ENCODE results near the gene SLC22A13.

DNA sequence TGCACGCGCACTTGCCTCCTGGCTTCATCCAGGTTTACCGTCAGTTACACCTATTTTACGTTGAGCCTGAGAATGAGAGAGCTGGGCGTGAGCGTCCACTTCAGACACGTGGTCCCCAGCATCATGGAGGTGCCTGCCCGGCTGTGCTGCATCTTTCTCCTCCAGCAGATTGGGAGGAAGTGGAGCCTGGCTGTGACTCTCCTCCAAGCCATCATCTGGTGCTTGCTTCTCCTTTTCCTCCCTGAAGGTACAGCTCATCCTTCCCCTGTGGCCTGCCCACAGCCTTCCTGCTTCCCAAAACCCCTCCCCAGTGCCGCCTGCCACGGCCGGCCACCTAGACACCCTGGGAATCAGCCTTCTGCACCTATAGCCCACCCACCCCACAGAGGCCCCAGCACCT lies 48.1 kb downstream of the SLC22A13 start:
- TF ChIP-seq CTCFL (IDR thresholded peaks at IDR 0.05; ENCODE audit: borderline replicate concordance, insufficient read depth, low read depth, low read length, poor library complexity, severe bottlenecking), result no peak
- TF ChIP-seq ZNF280B (CRISPR knock-in tag; IDR thresholded peaks at IDR 0.05), result no peak
- no peak for TF ChIP-seq NFIC (IDR thresholded peaks at IDR 0.05)
- TF ChIP-seq EZH2 (IDR thresholded peaks at IDR 0.05; ENCODE audit: borderline replicate concordance, low read depth, low read length), result no peak
- TF ChIP-seq CTCF (IDR thresholded peaks at IDR 0.05 in 2 of 3, conservative IDR thresholded peaks at IDR 0.05 in 1 of 3; ENCODE audit: insufficient read depth in 2 of 3, low read depth in 1 of 3, low read length in 3 of 3), result no peak
- no peak for TF ChIP-seq POLR2G (IDR thresholded peaks at IDR 0.05; ENCODE audit: low read depth, low read length)
- TF ChIP-seq, protein P1, sequence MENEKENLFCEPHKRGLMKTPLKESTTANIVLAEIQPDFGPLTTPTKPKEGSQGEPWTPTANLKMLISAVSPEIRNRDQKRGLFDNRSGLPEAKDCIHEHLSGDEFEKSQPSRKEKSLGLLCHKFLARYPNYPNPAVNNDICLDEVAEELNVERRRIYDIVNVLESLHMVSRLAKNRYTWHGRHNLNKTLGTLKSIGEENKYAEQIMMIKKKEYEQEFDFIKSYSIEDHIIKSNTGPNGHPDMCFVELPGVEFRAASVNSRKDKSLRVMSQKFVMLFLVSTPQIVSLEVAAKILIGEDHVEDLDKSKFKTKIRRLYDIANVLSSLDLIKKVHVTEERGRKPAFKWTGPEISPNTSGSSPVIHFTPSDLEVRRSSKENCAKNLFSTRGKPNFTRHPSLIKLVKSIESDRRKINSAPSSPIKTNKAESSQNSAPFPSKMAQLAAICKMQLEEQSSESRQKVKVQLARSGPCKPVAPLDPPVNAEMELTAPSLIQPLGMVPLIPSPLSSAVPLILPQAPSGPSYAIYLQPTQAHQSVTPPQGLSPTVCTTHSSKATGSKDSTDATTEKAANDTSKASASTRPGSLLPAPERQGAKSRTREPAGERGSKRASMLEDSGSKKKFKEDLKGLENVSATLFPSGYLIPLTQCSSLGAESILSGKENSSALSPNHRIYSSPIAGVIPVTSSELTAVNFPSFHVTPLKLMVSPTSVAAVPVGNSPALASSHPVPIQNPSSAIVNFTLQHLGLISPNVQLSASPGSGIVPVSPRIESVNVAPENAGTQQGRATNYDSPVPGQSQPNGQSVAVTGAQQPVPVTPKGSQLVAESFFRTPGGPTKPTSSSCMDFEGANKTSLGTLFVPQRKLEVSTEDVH (IDR thresholded peaks at IDR 0.05; ENCODE audit: low read depth, partially characterized antibody), result no peak
- TF ChIP-seq REST (IDR thresholded peaks at IDR 0.05; ENCODE audit: borderline replicate concordance), result no peak
- no peak for TF ChIP-seq REST (CRISPR knock-in tag; IDR thresholded peaks at IDR 0.05; ENCODE audit: low read depth)
- TF ChIP-seq YY1 (IDR thresholded peaks at IDR 0.05; ENCODE audit: borderline replicate concordance in 1 of 3, control insufficient read depth in 1 of 3, extremely low read depth in 1 of 3, insufficient read depth in 3 of 3, insufficient read length in 1 of 3, insufficient replicate concordance in 2 of 3, low read depth in 1 of 3, low read length in 2 of 3), result no peak
- TF ChIP-seq DNMT1 (IDR thresholded peaks at IDR 0.05), result no peak
- no peak for TF ChIP-seq EHMT2 (IDR thresholded peaks at IDR 0.05)
- no peak for TF ChIP-seq RAD21 (CRISPR knock-in tag; conservative IDR thresholded peaks at IDR 0.05 in 1 of 2, IDR thresholded peaks at IDR 0.05 in 1 of 2)

Measured in K562 (cell line).